ENCODE data around the gene TARDBP. TPM values are rescaled to one million over a fixed set of nuclear protein-coding genes. Genes with fewer than 3 reads are reported as not detected.
"Not testable (repeated sequence)": the region's sequence is repeated elsewhere in the genome, so short reads cannot be mapped to it uniquely, and the experiment has no call there.

Gene TARDBP
- total RNA-seq, 3 donors from 2014 or later: 123 to 155 (median 147) TPM

GRCh38 chr1:11068600-11069473 lies 56.4 kb downstream of the TARDBP start:
- no peak overlapping the region for H3K4me3 ChIP-seq
- DNase-seq (no peak), ATAC-seq (peak; percentile 53)
- H3K4me1 ChIP-seq (ENCODE audit: low read depth): peaks cover 6% of the 10 kb centered on the region
- no peak for TF ChIP-seq CTCF (IDR thresholded peaks at IDR 0.05)
- H3K36me3 ChIP-seq (ENCODE audit: low read depth): peaks cover 11% of the 10 kb centered on the region
- no peaks in the 10 kb centered on the region for H3K9me3 ChIP-seq
- intact Hi-C loops (cut with DNase I, micrococcal nuclease): no loop called here

GRCh38 chr1:11070876-11071275 lies 58.4 kb downstream of the TARDBP start:
- intact Hi-C loops (cut with DNase I, micrococcal nuclease): no loop called here
- H3K36me3 ChIP-seq (ENCODE audit: low read depth): peaks cover 11% of the 10 kb centered on the region
- peaks cover 6% of the 10 kb centered on the region for H3K4me1 ChIP-seq (ENCODE audit: low read depth)
- no peaks in the 10 kb centered on the region for H3K9me3 ChIP-seq
- DNase-seq (no peak), ATAC-seq (no peak)
- H3K4me3 ChIP-seq: no peak overlapping the region
- no peak for TF ChIP-seq CTCF (IDR thresholded peaks at IDR 0.05)

GRCh38 chr1:11071463-11072215 lies 59.2 kb downstream of the TARDBP start:
- no peak for DNase-seq
- Histone ChIP-seq H3K36me3 (ENCODE audit: low read depth) (peaks cover 8% of the 10 kb centered on the region), H3K9me3 (no peaks in the 10 kb centered on the region), H3K4me1 (ENCODE audit: low read depth) (peaks cover 6% of the 10 kb centered on the region), H3K4me3 (no peak overlapping the region)
- intact Hi-C loops (cut with DNase I, micrococcal nuclease): no loop called here
- ATAC-seq: peak; percentile 65
- no peak for TF ChIP-seq CTCF (IDR thresholded peaks at IDR 0.05)

- Histone ChIP-seq H3K9me3 (no peaks in the 10 kb centered on the region), H3K4me3 (no peak overlapping the region), H3K4me1 (ENCODE audit: low read depth) (peaks cover 6% of the 10 kb centered on the region), H3K36me3 (ENCODE audit: low read depth) (peaks cover 8% of the 10 kb centered on the region)
- TF ChIP-seq CTCF (IDR thresholded peaks at IDR 0.05): no peak
- DNase-seq (no peak), ATAC-seq (peak; percentile 44)
- intact Hi-C loops (cut with DNase I, micrococcal nuclease): no loop called here
Measured at GRCh38 chr1:11072216-11072917, 59.9 kb downstream of the TARDBP start.

GRCh38 chr1:11073398-11073797 lies 60.9 kb downstream of the TARDBP start:
- intact Hi-C loops (cut with DNase I, micrococcal nuclease); DNase-seq; ATAC-seq; H3K4me1 ChIP-seq (ENCODE audit: low read depth); H3K9me3 ChIP-seq; H3K36me3 ChIP-seq (ENCODE audit: low read depth); H3K4me3 ChIP-seq: not testable (repeated sequence)

Other genes starting within 250 kb of the TARDBP start
- gene CASZ1, start 216.0 kb upstream of the TARDBP start, total RNA-seq: 100 to 1,000 TPM in 1 of 3 donors, 10 to 100 TPM in 2; 66.5 to 110 (median 84.5) TPM
- gene MASP2, start 34.6 kb downstream of the TARDBP start, total RNA-seq: not detected
- 10 to 100 TPM; 14.0 to 46.3 (median 34.3) TPM for gene SRM, start 47.4 kb downstream of the TARDBP start, total RNA-seq
- 10 to 100 TPM; 47.1 to 52.9 (median 50.7) TPM for gene EXOSC10, start 87.2 kb downstream of the TARDBP start, total RNA-seq
- 1 to 10 TPM in 1 of 3 donors, under 1 TPM in 1, not detected in 1; 0.72 to 1.8 TPM for gene ANGPTL7, start 176.7 kb downstream of the TARDBP start, total RNA-seq
- gene MTOR, start 249.9 kb downstream of the TARDBP start, total RNA-seq: 10 to 100 TPM; 37.9 to 50.5 (median 42.5) TPM

All from mucosa of descending colon (tissue), 3 donors.